OCI-LY7 (cell line): ENCODE measurements around the gene CFAP68. TPM values are rescaled to one million over a fixed set of nuclear protein-coding genes. Genes with fewer than 3 reads are reported as not detected.

Source experiments
- BruUV-seq: library from RNA; stranded (reverse); fragments of 400-500 nt; replicated peaks from 2 replicates; lab custom pipeline; 2021; lab: Mats Ljungman, UMichigan
- CTCF ChIA-PET: fragments of 300-600 bp; sonication (Branson Sonifier 250); formaldehyde crosslinking; loops from one replicate; lab custom pipeline; 2022; ENCODE audit warnings: antibody characterized with exemption; ENCODE audit not compliant: unreplicated experiment; lab: Charles Lee
- POLR2A ChIA-PET: fragments of 300-600 bp; sonication (Branson Sonifier 250); formaldehyde crosslinking; loops from one replicate; lab custom pipeline; 2022; ENCODE audit warnings: antibody characterized with exemption; lab: Charles Lee
- DNase-seq: peaks from one replicate; pipeline ENCODE4 v3.0.0-alpha.2; 2015; ENCODE audit warnings: low spot score
- H2AFZ ChIP-seq: fragments of 200-600 bp; sonication (generic), shearing (Covaris generic); 2 replicates; pipeline ENCODE4 v1.6.1; 2014; ENCODE audit warnings: mild to moderate bottlenecking, antibody characterized with exemption, low read length, moderate library complexity
- H3K27ac ChIP-seq: fragments of 200-600 bp; sonication (generic); 2 replicates; pipeline ENCODE4 v1.5.1; 2014; ENCODE audit warnings: mixed run types, low read depth, mild to moderate bottlenecking, moderate library complexity, low read length, inconsistent platforms; ENCODE audit not compliant: poor library complexity, severe bottlenecking
- H3K36me3 ChIP-seq: fragments of 200-600 bp; sonication (generic); 2 replicates; pipeline ENCODE4 v1.6.1; 2014; ENCODE audit warnings: mild to moderate bottlenecking, antibody characterized with exemption, low read length, moderate library complexity, mixed read lengths; ENCODE audit not compliant: insufficient read depth
- H3K4me1 ChIP-seq: fragments of 200-600 bp; sonication (generic); 2 replicates; pipeline ENCODE4 v1.5.1; 2014; ENCODE audit warnings: mild to moderate bottlenecking, low read length; ENCODE audit not compliant: insufficient read depth, poor library complexity, severe bottlenecking
- H3K4me2 ChIP-seq: fragments of 200-600 bp; sonication (generic); 2 replicates; pipeline ENCODE4 v1.6.1; 2014; ENCODE audit warnings: mild to moderate bottlenecking, low read length
- H3K4me3 ChIP-seq: fragments of 200-600 bp; sonication (generic); 2 replicates; pipeline ENCODE4 v1.5.1; 2014; ENCODE audit warnings: mild to moderate bottlenecking, low read depth, low read length; ENCODE audit not compliant: poor library complexity, severe bottlenecking
- H3K79me2 ChIP-seq: fragments of 200-600 bp; sonication (generic); 2 replicates; pipeline ENCODE4 v1.6.1; 2016; ENCODE audit warnings: low read depth, mild to moderate bottlenecking, low read length, moderate library complexity, mixed read lengths; ENCODE audit not compliant: insufficient read depth
- H3K9me2 ChIP-seq: fragments of 200-600 bp; sonication (generic); 2 replicates; pipeline ENCODE4 v1.6.1; 2016; ENCODE audit warnings: mild to moderate bottlenecking, low read length, mixed read lengths; ENCODE audit not compliant: insufficient read depth
- H3K9me3 ChIP-seq: fragments of 200-600 bp; sonication (generic); 2 replicates; pipeline ENCODE4 v1.6.1; 2014; ENCODE audit warnings: mild to moderate bottlenecking, mixed run types, low read length, mixed read lengths
- H4K20me1 ChIP-seq: fragments of 200-600 bp; sonication (generic); 2 replicates; pipeline ENCODE4 v1.6.1; 2014; ENCODE audit warnings: mild to moderate bottlenecking, antibody characterized with exemption, low read length, moderate library complexity, mixed read lengths; ENCODE audit not compliant: insufficient read depth
- CTCF ChIP-seq: fragments of 200-600 bp; sonication (generic); conservative IDR thresholded peaks from 2 replicates; pipeline ENCODE4 v1.5.1; 2014; ENCODE audit warnings: mild to moderate bottlenecking, antibody characterized with exemption, low read length, moderate library complexity, mixed read lengths
- EZH2phosphoT487 ChIP-seq: fragments of 200-600 bp; sonication (generic); IDR thresholded peaks from 2 replicates; pipeline ENCODE4 v1.6.1; 2018; ENCODE audit warnings: low read depth, borderline replicate concordance, mild to moderate bottlenecking, mixed run types, antibody characterized with exemption, low read length, moderate library complexity, mixed read lengths
- intact Hi-C: fragments of 100-400 bp; cut with micrococcal nuclease; formaldehyde crosslinking; loops from one replicate; pipeline ENCODE4 v1.10.0; 2022; ENCODE audit not compliant: unreplicated experiment
- total RNA-seq, 2 experiments: library from RNA; depleted of rRNA in 1 of 2; stranded (reverse); fragments of >200 nt in 1 of 2; shearing (Covaris generic) in 1 of 2; gene quantifications; 2 replicates each; pipeline ENCODE4 v1.2.3, GENCODE V29; 2014 to 2022

CFAP68 gene
- total RNA-seq, 2 experiments from 2014 or later = 17.3 to 22.4 TPM

GRCh38 chr11:111886032-111886431 lies 6.7 kb downstream of the CFAP68 start:
- Histone ChIP-seq H3K36me3 (no peaks in the 10 kb centered on the region), H3K27ac (no peak overlapping the region), H3K4me2 (no peak overlapping the region), H2AFZ (no peak overlapping the region), H3K9me3 (no peaks in the 10 kb centered on the region), H4K20me1 (no peaks in the 10 kb centered on the region), H3K4me1 (no peaks in the 10 kb centered on the region), H3K4me3 (no peak overlapping the region), H3K9me2 (no peaks in the 10 kb centered on the region), H3K79me2 (no peaks in the 10 kb centered on the region)
- ChIA-PET CTCF (no interaction called here), POLR2A (interaction anchor here (0.6 to 1.3 kb wide), 2 partner anchors 22 to 216 kb away, joined by 3 read pairs; no protein-coding TSS in a partner anchor)
- TF ChIP-seq CTCF (no peak), EZH2phosphoT487 (no peak)
- intact Hi-C loops = no loop called here
- no peak for DNase-seq
- BruUV-seq = no TSS peak

- no TSS peak for BruUV-seq
- no peak for TF ChIP-seq CTCF
- no peak for TF ChIP-seq EZH2phosphoT487
- Histone ChIP-seq H3K9me2 (no peaks in the 10 kb centered on the region), H3K9me3 (no peaks in the 10 kb centered on the region), H3K79me2 (no peaks in the 10 kb centered on the region), H4K20me1 (no peaks in the 10 kb centered on the region), H3K27ac (no peak overlapping the region), H3K36me3 (no peaks in the 10 kb centered on the region), H2AFZ (no peak overlapping the region), H3K4me2 (no peak overlapping the region), H3K4me3 (no peak overlapping the region), H3K4me1 (no peaks in the 10 kb centered on the region)
- ChIA-PET POLR2A (interaction anchor here (0.7 to 0.9 kb wide), 2 partner anchors 16 to 48 kb away, joined by 3 to 4 read pairs; no protein-coding TSS in a partner anchor), CTCF (no interaction called here)
- DNase-seq = no peak
- intact Hi-C loops = no loop called here
Observed at GRCh38 chr11:111886844-111887243, 7.5 kb downstream of the CFAP68 start.

GRCh38 chr11:111905411-111905810 lies 26.1 kb downstream of the CFAP68 start:
- no peaks in the 10 kb centered on the region for H3K9me2 ChIP-seq
- DNase-seq = no peak
- ChIA-PET POLR2A (interaction anchor here (0.5 to 1.7 kb wide), 5 partner anchors 17 to 285 kb away, joined by 3 to 4 read pairs (median 3); no protein-coding TSS in a partner anchor), CTCF (no interaction called here)
- BruUV-seq = no TSS peak
- H3K4me2 ChIP-seq = no peak overlapping the region
- no peak overlapping the region for H2AFZ ChIP-seq
- no peak overlapping the region for H3K4me3 ChIP-seq
- TF ChIP-seq EZH2phosphoT487 = no peak
- TF ChIP-seq CTCF = no peak
- H3K4me1 ChIP-seq = no peaks in the 10 kb centered on the region
- H4K20me1 ChIP-seq = no peaks in the 10 kb centered on the region
- intact Hi-C loops = no loop called here
- H3K27ac ChIP-seq = no peak overlapping the region
- H3K9me3 ChIP-seq = no peaks in the 10 kb centered on the region
- no peaks in the 10 kb centered on the region for H3K79me2 ChIP-seq
- no peaks in the 10 kb centered on the region for H3K36me3 ChIP-seq
